MCF 10A (cell line): Measurements from ENCODE around the gene DOLK. TPM values are rescaled to one million over a fixed set of nuclear protein-coding genes. Genes with fewer than 3 reads are reported as not detected.

ENCODE experiments used
- Bru-seq: library from RNA; stranded (reverse); fragments of 400-500 nt; gene quantifications from one replicate; lab custom pipeline; 2021; lab: Mats Ljungman, UMichigan
- BruChase-seq, 2 experiments: library from RNA; stranded (reverse); fragments of 400-500 nt; gene quantifications; one replicate each; lab custom pipeline; 2021; lab: Mats Ljungman, UMichigan
- BruUV-seq: library from RNA; stranded (reverse); fragments of 400-500 nt; replicated peaks from 2 replicates; lab custom pipeline; 2021; lab: Mats Ljungman, UMichigan
- CTCF ChIA-PET: fragments of 300-600 bp; sonication (Branson Sonifier 250); formaldehyde crosslinking; extraction: SDS; loops from one replicate; lab custom pipeline; 2021; ENCODE audit warnings: antibody characterized with exemption, inconsistent platforms; lab: Yijun Ruan, JAX
- POLR2A ChIA-PET: fragments of 300-600, 350-650 bp; sonication (Branson Sonifier 250); formaldehyde crosslinking; extraction: SDS; loops from one replicate; lab custom pipeline; 2020; ENCODE audit warnings: antibody characterized with exemption, inconsistent platforms; lab: Yijun Ruan, JAX
- DNase-seq: peaks from one replicate; pipeline ENCODE4 v3.0.0-alpha.2; 2018; ENCODE audit not compliant: unreplicated experiment
- H3K27ac Mint-ChIP-seq: one replicate; pipeline ENCODE4 v1.8.0; 2022; ENCODE audit warnings: mild to moderate bottlenecking, low read depth, mixed read lengths; ENCODE audit not compliant: unreplicated experiment
- H3K27me3 Mint-ChIP-seq: one replicate; pipeline ENCODE4 v1.8.0; 2022; ENCODE audit warnings: mixed read lengths; ENCODE audit not compliant: insufficient read depth, unreplicated experiment
- H3K36me3 Mint-ChIP-seq: one replicate; pipeline ENCODE4 v1.8.0; 2022; ENCODE audit warnings: mild to moderate bottlenecking, moderate library complexity, mixed read lengths; ENCODE audit not compliant: insufficient read depth, unreplicated experiment
- H3K4me1 Mint-ChIP-seq: one replicate; pipeline ENCODE4 v1.8.0; 2022; ENCODE audit warnings: mixed read lengths; ENCODE audit not compliant: insufficient read depth, unreplicated experiment
- H3K4me3 Mint-ChIP-seq: one replicate; pipeline ENCODE4 v1.8.0; 2022; ENCODE audit warnings: mild to moderate bottlenecking, moderate library complexity, mixed read lengths; ENCODE audit not compliant: unreplicated experiment
- H3K9me3 Mint-ChIP-seq: one replicate; pipeline ENCODE4 v1.8.0; 2022; ENCODE audit warnings: mixed read lengths; ENCODE audit not compliant: unreplicated experiment
- intact Hi-C: fragments of 100-400 bp; cut with micrococcal nuclease; formaldehyde crosslinking; loops from 2 replicates; pipeline ENCODE4 v1.14.1; 2022
- long read RNA-seq: library from polyadenylated mRNA; stranded (forward); transcript quantifications from one replicate; pipeline ENCODE4 v2.0.0, GENCODE V29; 2022
- total RNA-seq: library from RNA; stranded (reverse); gene quantifications from 2 replicates; pipeline ENCODE4 v1.2.3, GENCODE V29; 2022
- TF ChIP-seq, protein P1 (sequence below): fragments of 200-600 bp; IDR thresholded peaks from one replicate; pipeline ENCODE4 v1.8.0; 2022; ENCODE audit warnings: antibody characterized with exemption, mild to moderate bottlenecking; ENCODE audit not compliant: unreplicated experiment

Gene DOLK
- total RNA-seq (12.0 and 16.9 TPM in 2 replicates), Bru-seq, nascent RNA (percentile 64 among the genes with signal in this experiment), BruChase-seq, experiment 1, labeled RNA remaining after a 6-hour chase (percentile 81 among the genes with signal in this experiment), BruChase-seq, experiment 2, labeled RNA remaining after a 2-hour chase (percentile 90 among the genes with signal in this experiment)
- long read RNA-seq, transcript DOLK-201 (1 exons, 2,090 nt), result major isoform, 113 of 113 reads
- long read RNA-seq, partial matches to known transcripts, result 0 of 113 reads
- long read RNA-seq, other reads (novel, unspliced or antisense), result 0 of 113 reads

DNA sequence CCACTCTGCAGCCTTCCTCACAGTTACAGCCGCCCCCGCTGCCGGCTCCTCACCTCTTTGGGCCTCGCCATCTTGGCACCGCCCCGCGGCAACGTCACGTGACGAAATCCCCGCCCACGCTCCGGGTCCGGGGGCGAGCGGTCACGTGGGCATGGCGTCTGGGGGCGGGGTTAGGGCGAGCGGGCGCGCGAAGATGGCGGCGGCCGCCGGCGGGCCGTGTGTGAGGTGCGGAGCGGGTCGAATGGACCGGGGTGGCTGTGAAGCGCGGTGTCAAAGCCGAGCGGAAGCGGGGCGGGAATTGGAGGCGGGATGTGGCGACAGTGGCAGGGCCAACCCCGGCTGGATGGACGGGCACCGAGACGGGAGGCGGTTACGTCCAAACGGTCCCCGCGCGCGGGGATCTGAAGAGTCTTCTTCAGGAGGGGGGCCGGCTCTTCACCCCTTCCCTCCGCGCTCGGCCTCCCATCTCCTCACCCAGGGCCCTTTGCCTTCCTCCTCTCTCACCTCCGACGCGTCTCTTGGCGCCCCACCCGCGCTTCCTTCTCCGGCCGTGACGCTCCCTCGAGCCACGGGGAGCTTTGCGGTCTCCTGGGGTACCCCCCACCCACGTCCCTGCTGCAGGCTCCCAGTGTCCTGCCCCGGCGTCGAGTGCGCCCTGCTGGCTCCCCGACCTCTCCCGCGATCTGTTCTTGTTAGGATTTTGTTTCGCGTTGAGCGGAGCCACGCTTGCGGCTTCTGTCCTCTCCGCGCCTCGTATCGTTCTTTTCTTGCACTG is at the start of gene DOLK, which contains the start of gene NUP188:
Gene DOLK (minus strand): TSS at position 77 of the 775 bp plus-strand sequence. CDS start 300 bp downstream, outside the sequence.
Gene NUP188 (plus strand): TSS at position 173 of the 775 bp plus-strand sequence. CDS start 21 bp downstream, at position 194.
- peak within 1 kb of the TSS; percentile 90 for H3K27ac Mint-ChIP-seq
- H3K9me3 Mint-ChIP-seq, result no peaks in the 10 kb centered on the region
- intact Hi-C loops, result loop anchor here (1.0 kb wide), 1 partner anchor 41 kb away; no protein-coding TSS in a partner anchor
- peaks cover 47% of the 10 kb centered on the region for H3K36me3 Mint-ChIP-seq
- H3K4me3 Mint-ChIP-seq, result peak within 1 kb of the TSS; percentile 83
- peak; percentile 94 for DNase-seq
- peaks cover 17% of the 10 kb centered on the region for H3K4me1 Mint-ChIP-seq
- no TSS peak for BruUV-seq
- POLR2A ChIA-PET, result interaction anchor here (0.6 to 1.9 kb wide), 19 partner anchors 9 to 577 kb away, joined by 3 to 8 read pairs (median 4); partner anchors contain the start of genes DOLPP1, ENDOG, KYAT1 and LRRC8A
- CTCF ChIA-PET, result interaction anchor here (0.6 to 1.2 kb wide), 3 partner anchors 41 to 244 kb away, joined by 3 to 7 read pairs (median 5); partner anchors contain the start of gene SH3GLB2
- TF ChIP-seq, protein P1, sequence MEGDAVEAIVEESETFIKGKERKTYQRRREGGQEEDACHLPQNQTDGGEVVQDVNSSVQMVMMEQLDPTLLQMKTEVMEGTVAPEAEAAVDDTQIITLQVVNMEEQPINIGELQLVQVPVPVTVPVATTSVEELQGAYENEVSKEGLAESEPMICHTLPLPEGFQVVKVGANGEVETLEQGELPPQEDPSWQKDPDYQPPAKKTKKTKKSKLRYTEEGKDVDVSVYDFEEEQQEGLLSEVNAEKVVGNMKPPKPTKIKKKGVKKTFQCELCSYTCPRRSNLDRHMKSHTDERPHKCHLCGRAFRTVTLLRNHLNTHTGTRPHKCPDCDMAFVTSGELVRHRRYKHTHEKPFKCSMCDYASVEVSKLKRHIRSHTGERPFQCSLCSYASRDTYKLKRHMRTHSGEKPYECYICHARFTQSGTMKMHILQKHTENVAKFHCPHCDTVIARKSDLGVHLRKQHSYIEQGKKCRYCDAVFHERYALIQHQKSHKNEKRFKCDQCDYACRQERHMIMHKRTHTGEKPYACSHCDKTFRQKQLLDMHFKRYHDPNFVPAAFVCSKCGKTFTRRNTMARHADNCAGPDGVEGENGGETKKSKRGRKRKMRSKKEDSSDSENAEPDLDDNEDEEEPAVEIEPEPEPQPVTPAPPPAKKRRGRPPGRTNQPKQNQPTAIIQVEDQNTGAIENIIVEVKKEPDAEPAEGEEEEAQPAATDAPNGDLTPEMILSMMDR, result no peak
- H3K27me3 Mint-ChIP-seq, result no peaks in the 10 kb centered on the region

DNA sequence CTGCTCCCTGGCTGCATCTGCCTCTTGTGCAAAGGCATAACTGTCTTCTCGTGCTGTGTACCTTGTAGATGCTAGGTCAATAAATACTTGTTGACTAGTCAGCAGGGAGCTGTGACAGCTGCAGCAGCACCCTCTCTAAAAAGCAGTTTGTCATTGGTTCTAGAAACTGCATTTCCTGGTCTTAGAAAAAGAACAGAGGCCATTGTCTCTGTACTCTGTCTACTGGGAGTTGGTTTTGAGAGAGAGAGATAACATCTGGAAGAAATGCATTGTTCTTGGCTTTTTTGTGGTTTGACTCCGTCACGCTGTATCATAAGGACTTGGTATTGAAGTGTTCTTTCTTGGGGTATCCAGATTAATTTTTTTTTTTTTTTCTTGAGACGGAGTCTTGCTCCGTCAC is 48.4 kb upstream of the DOLK start:
- ChIA-PET CTCF (interaction anchor here (0.6 to 4.1 kb wide), 4 partner anchors 11 to 878 kb away, joined by 3 to 22 read pairs (median 4); partner anchors contain the start of gene SH3GLB2), POLR2A (interaction anchor here (0.9 to 1.2 kb wide), 2 partner anchors 9 to 19 kb away, joined by 3 to 4 read pairs; no protein-coding TSS in a partner anchor)
- no TSS peak for BruUV-seq
- Mint-ChIP-seq H3K4me1 (no peaks in the 10 kb centered on the region), H3K27me3 (no peaks in the 10 kb centered on the region), H3K27ac (no peak overlapping the region), H3K36me3 (peaks cover 96% of the 10 kb centered on the region), H3K9me3 (no peaks in the 10 kb centered on the region), H3K4me3 (no peak overlapping the region)
- TF ChIP-seq, protein P1, result no peak
- DNase-seq, result no peak
- intact Hi-C loops, result no loop called here

DNA sequence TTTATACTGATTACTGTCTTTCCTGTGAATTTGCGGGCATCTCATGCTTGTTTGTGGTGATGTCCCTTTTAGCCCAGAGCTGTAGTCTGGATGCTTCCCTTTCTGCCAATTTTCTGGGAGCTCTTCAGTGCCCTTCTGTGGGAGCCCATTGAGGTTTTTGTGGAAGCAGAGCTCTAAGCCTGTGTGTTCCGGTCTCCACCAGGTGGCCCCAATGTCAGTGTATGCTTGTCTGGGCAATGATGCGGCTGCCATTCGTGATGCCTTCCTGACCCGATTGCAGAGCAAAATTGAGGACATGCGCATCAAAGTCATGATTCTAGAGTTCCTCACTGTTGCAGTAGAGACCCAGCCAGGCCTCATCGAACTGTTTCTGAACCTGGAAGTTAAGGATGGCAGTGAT is 45.6 kb upstream of the DOLK start:
- peaks cover 3% of the 10 kb centered on the region for H3K4me1 Mint-ChIP-seq
- no peak for DNase-seq
- ChIA-PET POLR2A (interaction anchor here (1.5 kb wide), 1 partner anchor 12 kb away, joined by 9 read pairs; no protein-coding TSS in a partner anchor), CTCF (interaction anchor here (0.6 to 1.0 kb wide), 4 partner anchors 13 to 38 kb away, joined by 3 to 6 read pairs (median 4); no protein-coding TSS in a partner anchor)
- TF ChIP-seq, protein P1, result peak; percentile 29
- peaks cover 91% of the 10 kb centered on the region for H3K36me3 Mint-ChIP-seq
- H3K27ac Mint-ChIP-seq, result no peak overlapping the region
- H3K9me3 Mint-ChIP-seq, result no peaks in the 10 kb centered on the region
- no peaks in the 10 kb centered on the region for H3K27me3 Mint-ChIP-seq
- no peak overlapping the region for H3K4me3 Mint-ChIP-seq
- intact Hi-C loops, result loop anchor here (1.0 kb wide), 1 partner anchor 35 kb away; the partner anchor contains the start of gene SH3GLB2
- BruUV-seq, result no TSS peak
